Lower lobe of right lung (tissue), 2 donors: ENCODE data around the gene ANK3. TPM values are rescaled to one million over a fixed set of nuclear protein-coding genes. Genes with fewer than 3 reads are reported as not detected.
A peak's percentile ranks its signal among the peaks of the same experiment; 100 is the strongest.

Experiments
- ATAC-seq, 2 donors: fragments of 200-7000 bp; cut with Tn5 transposase; one replicate each; pipeline ENCODE4 v1.9.1; 2020 to 2022; ENCODE audit warnings: mild to moderate bottlenecking in 2 of 2, moderate library complexity in 2 of 2
- DNase-seq: peaks from one replicate; pipeline ENCODE4 v3.0.0-alpha.2; 2020
- H3K27ac ChIP-seq: fragments of 200-600 bp; one replicate; pipeline ENCODE4 v1.8.0; 2022
- H3K27me3 ChIP-seq: fragments of 200-600 bp; one replicate; pipeline ENCODE4 v1.8.0; 2022; ENCODE audit warnings: low read depth
- H3K36me3 ChIP-seq: fragments of 200-600 bp; one replicate; pipeline ENCODE4 v1.8.0; 2022; ENCODE audit warnings: mild to moderate bottlenecking
- H3K4me1 ChIP-seq: fragments of 200-600 bp; one replicate; pipeline ENCODE4 v1.8.0; 2022
- H3K4me3 ChIP-seq: fragments of 200-600 bp; one replicate; pipeline ENCODE4 v1.8.0; 2022; ENCODE audit warnings: mild to moderate bottlenecking
- H3K9me3 ChIP-seq: fragments of 200-600 bp; one replicate; pipeline ENCODE4 v1.8.0; 2022
- CTCF ChIP-seq: fragments of 200-600 bp; IDR thresholded peaks from one replicate; pipeline ENCODE4 v1.8.0; 2022; ENCODE audit warnings: antibody characterized with exemption, mild to moderate bottlenecking
- intact Hi-C: fragments of 100-400 bp; cut with DNase I; formaldehyde crosslinking; loops from one replicate; pipeline ENCODE4 v1.11.0; 2022
- total RNA-seq: library from RNA; stranded (reverse); fragmentation: NEBNext Ultra II Directional; extraction: Animal tissue kit (Norgen Biotek cat#: 25700); gene quantifications from one replicate; pipeline ENCODE4 v1.2.1, GENCODE V29; 2021
- donor health status: DM: no; HTN: yes; CAD: no; lungs with severe emphysema.

Gene ANK3
- total RNA-seq, 1 donor from 2014 or later: 75.9 TPM

- Histone ChIP-seq H3K4me3 (no peak overlapping the region), H3K27me3 (no peaks in the 10 kb centered on the region), H3K9me3 (no peaks in the 10 kb centered on the region), H3K27ac (no peak overlapping the region), H3K4me1 (no peaks in the 10 kb centered on the region), H3K36me3 (no peaks in the 10 kb centered on the region)
- no peak for TF ChIP-seq CTCF
- intact Hi-C loops: no loop called here
- DNase-seq (no peak), ATAC-seq (no peak)
Measured at GRCh38 chr10:60252688-60253087, 137.0 kb downstream of the ANK3 start.

GRCh38 chr10:60246382-60246781 is 143.3 kb downstream of the ANK3 start:
- intact Hi-C loops: no loop called here
- no peak for DNase-seq
- no peak for TF ChIP-seq CTCF

GRCh38 chr10:60239228-60239627 is 150.4 kb downstream of the ANK3 start:
- no peaks in the 10 kb centered on the region for H3K27me3 ChIP-seq
- no peak for ATAC-seq
- no peak overlapping the region for H3K4me3 ChIP-seq
- H3K4me1 ChIP-seq: peaks cover 21% of the 10 kb centered on the region
- no peak overlapping the region for H3K27ac ChIP-seq
- TF ChIP-seq CTCF: no peak
- no peaks in the 10 kb centered on the region for H3K9me3 ChIP-seq
- DNase-seq: no peak
- no peaks in the 10 kb centered on the region for H3K36me3 ChIP-seq
- intact Hi-C loops: no loop called here

More at GRCh38 chr10:60246382-60246781, 143.3 kb downstream of the ANK3 start:
- no peak for ATAC-seq
- H3K36me3 ChIP-seq: no peaks in the 10 kb centered on the region
- H3K27ac ChIP-seq: no peak overlapping the region
- H3K4me1 ChIP-seq: no peaks in the 10 kb centered on the region
- no peaks in the 10 kb centered on the region for H3K27me3 ChIP-seq
- no peak overlapping the region for H3K4me3 ChIP-seq
- H3K9me3 ChIP-seq: no peaks in the 10 kb centered on the region

GRCh38 chr10:60238759-60239100 is 150.9 kb downstream of the ANK3 start:
- H3K4me1 ChIP-seq: peaks cover 21% of the 10 kb centered on the region
- no peak overlapping the region for H3K4me3 ChIP-seq
- intact Hi-C loops: no loop called here
- TF ChIP-seq CTCF: no peak
- no peaks in the 10 kb centered on the region for H3K9me3 ChIP-seq
- ATAC-seq: no peak
- DNase-seq: no peak
- H3K27ac ChIP-seq: no peak overlapping the region
- no peaks in the 10 kb centered on the region for H3K27me3 ChIP-seq
- H3K36me3 ChIP-seq: no peaks in the 10 kb centered on the region

GRCh38 chr10:60237977-60238758 is 151.5 kb downstream of the ANK3 start:
- Histone ChIP-seq H3K27ac (no peak overlapping the region), H3K4me3 (no peak overlapping the region)
- intact Hi-C loops: no loop called here

More at GRCh38 chr10:60237977-60238758, 151.5 kb downstream of the ANK3 start:
- DNase-seq (no peak), ATAC-seq (peak; percentile 69 to 74)
- Histone ChIP-seq H3K36me3 (no peaks in the 10 kb centered on the region), H3K4me1 (peaks cover 21% of the 10 kb centered on the region), H3K9me3 (no peaks in the 10 kb centered on the region), H3K27me3 (no peaks in the 10 kb centered on the region)
- peak; percentile 18 for TF ChIP-seq CTCF
